Measurements from ENCODE around the gene NSDHL.

NSDHL gene

DNA sequence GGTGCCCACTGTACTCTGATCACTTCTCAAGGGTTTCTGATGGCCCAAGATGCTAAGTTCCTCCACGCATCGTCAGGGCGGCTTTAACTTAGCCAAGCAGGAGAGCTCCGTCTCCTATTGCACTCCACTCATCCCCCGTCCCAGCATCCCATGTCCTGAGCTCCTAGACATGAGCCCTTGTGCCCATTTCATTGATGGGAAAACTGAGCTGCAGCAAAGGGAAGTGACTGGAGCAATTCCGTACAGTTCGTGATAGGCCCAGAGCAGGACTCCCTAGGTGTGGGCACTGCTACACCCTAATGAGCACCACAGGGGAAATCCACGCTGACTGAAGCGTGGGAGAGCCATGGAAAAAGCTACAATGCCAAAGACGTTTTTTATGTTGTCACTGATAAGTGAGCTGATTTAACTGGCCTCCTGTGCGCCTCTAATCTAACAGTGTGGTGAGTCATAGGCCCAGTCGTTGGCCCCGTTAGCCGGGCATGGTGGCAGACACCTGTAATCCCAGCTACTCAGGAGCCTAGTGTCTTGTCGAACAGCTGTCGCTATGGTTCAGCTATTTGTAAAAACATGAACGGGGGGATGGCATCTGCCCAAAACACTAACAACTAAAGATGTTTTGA lies 14.9 kb downstream of the NSDHL start:
- DNase-seq, result no peak

- DNase-seq, result no peak
These were observed 16.4 kb downstream of the NSDHL start for GRCh38 chrX:152847281-152847680.

- no peak for DNase-seq
These were observed 19.6 kb downstream of the NSDHL start for GRCh38 chrX:152850465-152850864.

DNA sequence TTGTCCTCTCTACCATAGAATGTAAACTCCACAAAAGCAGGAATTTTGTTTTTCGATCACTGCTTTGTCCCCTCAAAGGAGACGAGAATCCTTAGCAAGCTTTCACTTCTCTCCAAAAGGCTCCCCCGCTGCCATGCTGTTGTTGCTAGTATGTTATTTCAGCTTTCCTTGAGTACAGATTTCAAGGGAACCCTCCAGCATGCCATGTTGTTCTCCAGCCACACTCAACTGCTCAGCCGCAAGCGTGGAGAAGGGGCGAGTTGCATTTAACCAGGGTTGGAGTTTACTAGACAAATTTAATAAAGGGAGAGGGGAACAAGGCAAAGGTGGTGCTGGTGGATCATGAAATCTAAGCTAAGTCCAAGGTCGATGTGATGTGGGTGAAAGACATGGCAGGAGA lies 23.1 kb downstream of the NSDHL start:
- DNase-seq, result no peak

GRCh38 chrX:152861116-152861515 lies 30.3 kb downstream of the NSDHL start:
- no peak for DNase-seq

GRCh38 chrX:152861826-152862225 lies 31.0 kb downstream of the NSDHL start:
- no peak for DNase-seq

GRCh38 chrX:152865232-152865920 lies 34.5 kb downstream of the NSDHL start:
- no peak for DNase-seq

- no peak for DNase-seq
These were observed 35.5 kb downstream of the NSDHL start for GRCh38 chrX:152866386-152866785.

DNA sequence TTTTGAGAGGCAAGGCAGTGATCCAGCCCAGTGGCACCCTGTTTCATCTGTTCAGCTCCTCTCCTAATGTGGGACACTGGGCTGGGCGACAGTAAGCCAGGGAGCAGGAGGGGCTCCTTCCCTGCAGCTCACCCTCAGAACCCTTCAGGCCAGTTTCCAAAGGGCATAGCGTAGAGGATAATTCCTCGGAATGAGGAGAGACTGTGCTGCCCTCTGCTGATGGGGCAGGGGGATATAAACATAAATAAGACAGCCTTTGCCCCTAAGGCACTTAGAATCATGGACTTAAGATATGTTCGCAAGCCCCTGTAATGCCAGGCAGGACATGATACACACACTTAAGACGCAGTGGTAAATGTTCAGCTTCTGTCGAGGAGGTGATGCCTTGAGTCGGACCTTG lies 39.1 kb downstream of the NSDHL start:
- DNase-seq, result no peak

DNA sequence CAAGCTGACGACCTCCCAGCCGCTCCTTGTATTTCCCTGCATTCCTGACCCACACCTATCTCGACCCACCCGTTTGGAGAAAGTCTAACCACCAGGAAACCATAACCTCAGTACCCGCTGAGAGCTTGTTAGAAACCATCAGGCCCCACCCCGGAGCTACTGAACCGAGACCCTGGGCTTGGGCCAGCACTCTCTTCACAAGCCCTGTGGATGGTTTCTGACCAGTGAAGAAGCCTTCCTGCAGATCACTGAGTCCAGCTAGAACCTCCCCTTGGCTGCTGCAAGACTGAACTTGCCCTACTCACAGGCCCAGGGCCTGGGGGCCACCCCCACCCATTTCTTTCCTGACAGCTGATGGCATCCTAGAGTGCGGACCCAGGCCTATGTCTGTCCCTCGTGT lies 40.4 kb downstream of the NSDHL start:
- DNase-seq, result no peak

DNA sequence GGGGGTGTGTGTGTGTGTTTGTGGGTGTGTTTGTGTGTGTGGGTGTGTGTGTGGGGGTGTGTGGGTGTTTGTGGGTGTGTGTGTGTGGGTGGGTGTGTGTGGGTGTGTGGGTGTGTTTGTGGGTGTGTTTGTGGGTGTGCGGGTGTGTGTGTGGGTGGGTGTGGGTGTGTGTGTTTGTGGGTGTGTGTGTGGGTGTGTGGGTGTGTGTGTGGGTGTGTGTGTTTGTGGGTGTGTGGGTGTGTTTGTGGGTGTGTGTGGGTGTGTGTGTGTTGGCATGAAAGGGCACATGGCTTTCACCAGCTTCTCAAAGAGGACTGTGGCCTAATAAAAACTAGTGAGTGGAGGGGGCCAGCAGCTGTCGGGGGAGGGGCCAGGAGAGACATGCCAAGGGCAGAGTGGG lies 41.7 kb downstream of the NSDHL start:
- no peak for DNase-seq

- DNase-seq, result no peak
These were observed 42.5 kb downstream of the NSDHL start for GRCh38 chrX:152873361-152873760.

DNA sequence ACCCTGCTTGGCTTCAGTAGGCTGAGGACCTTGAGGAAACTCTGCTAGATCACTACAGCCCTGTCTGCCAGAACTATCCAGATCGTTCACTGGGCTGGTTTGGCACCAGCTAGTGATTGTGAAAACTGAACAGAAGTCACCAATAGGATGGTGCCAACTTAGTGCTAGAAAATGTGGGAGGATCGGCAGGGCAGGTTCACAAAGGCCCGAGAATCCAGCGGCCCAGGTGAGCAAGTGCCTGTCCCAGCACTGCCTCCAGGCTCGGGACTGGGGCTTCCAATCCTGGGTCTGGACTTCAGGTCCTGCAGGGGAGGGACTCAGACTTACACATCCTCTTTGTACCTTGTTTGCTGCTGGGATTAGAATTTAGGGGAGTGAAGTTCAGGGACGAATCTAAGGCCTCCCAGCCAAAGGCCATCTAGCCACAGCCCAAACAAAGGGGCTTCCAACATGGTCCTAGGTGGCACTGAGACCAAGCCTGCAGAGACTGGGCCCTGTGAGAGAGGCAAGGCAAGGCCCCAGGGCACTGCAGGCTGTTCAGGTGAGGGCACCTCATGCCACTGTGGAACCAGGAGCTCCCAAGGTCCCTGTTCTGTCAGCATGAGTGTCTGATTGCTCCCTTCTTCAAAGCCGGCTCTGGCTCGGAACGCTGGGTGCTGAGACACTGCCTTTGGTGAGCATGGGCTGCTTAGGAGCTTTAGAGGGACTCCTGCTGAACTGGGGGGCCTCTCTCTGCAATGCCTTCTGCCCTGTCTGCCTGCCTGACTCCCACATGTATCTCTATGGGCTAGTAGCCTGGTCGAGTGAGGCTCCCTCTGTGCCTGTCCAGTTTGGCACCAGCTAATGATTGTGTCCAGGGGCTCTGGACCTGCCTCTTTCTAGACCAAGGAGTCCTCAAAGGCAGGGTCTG lies 46.3 kb downstream of the NSDHL start:
- no peak for DNase-seq

- DNase-seq, result no peak
These were observed 48.3 kb downstream of the NSDHL start for GRCh38 chrX:152878976-152879755.

DNA sequence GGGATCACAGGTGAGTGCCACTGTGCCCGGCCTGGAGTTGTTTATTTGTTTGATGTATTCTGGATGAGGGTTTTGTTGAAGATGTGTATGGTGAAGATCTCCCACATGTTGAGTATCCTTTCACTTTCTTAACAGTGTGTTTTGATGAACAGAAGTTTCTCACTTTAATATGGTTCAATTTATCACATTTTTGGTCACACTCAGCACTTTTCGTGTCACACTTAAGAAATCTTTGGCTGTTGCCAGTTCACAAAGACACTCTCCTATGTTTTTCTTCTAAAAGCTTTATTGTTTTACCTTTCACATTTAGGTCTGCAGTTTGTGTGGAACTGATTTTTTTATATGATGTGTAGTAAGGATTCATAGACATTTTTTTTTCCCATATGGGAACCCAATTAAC lies 50.4 kb downstream of the NSDHL start:
- no peak for DNase-seq

GRCh38 chrX:152884171-152884570 lies 53.3 kb downstream of the NSDHL start:
- no peak for DNase-seq

GRCh38 chrX:152886716-152887115 lies 55.9 kb downstream of the NSDHL start:
- no peak for DNase-seq

GRCh38 chrX:152892499-152892898 lies 61.6 kb downstream of the NSDHL start:
- no peak for DNase-seq

- DNase-seq, result no peak
These were observed 62.4 kb downstream of the NSDHL start for GRCh38 chrX:152892999-152893891.

DNA sequence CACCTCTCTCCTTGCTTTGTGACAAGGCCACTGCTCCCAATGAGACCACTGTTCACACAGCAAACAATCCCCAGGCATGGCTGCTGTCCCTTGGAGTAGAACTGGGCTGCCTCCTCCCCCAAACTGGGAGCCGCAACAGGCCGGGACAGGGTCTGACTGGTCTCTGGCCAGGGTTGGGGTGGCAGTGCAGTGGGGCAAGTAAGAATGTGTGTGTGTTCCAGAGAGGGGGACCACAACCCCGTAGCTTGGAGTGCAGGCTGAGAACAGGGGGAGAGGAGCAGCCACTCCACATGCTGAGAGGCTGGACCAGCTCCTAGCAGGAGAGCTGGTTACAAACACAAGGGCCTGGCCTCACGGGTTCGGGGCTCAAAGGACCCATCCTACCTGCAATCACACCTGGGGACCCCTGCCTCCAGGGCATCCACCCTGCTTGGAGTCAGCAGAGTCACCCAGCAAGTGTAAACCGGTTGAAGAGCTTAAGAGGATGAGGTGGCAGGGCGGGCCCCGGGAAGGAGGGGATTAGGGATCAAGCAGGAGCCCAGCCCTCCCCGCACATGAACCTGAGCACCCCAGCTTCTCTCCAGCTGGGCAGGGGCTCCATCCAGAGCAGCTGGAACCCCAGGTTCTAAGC lies 63.2 kb downstream of the NSDHL start:
- DNase-seq, result no peak

DNA sequence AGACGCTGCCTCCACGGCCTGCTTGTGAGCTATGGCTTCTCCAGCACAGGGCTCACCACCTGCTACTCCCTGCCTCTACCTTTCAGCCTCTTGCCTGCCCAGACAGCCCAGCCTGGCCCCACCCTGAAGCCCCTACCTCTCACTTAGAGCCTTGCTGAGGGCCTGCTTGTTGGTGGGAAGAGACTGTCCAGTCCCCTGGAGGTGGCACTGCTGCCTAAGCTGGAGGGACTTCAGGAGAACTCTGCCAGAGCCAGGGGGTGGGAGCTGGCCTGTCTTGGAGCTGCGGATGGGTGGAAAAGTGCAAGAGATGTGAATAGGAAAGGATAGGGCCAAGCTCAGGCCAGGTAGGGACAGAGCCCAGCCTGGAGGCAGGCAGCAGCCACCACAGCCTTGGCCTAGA lies 64.3 kb downstream of the NSDHL start:
- no peak for DNase-seq

Data from activated CD4-positive, alpha-beta T cell treated with anti-CD3 and anti-CD28 coated beads, Interleukin-2, amount 50 U/mL, for 4 hours (primary cell).